ENCODE measurements around the gene PDZRN3.
"Not testable (repeated sequence)": the region's sequence is repeated elsewhere in the genome, so short reads cannot be mapped to it uniquely, and the experiment has no call there.

PDZRN3 gene

DNA sequence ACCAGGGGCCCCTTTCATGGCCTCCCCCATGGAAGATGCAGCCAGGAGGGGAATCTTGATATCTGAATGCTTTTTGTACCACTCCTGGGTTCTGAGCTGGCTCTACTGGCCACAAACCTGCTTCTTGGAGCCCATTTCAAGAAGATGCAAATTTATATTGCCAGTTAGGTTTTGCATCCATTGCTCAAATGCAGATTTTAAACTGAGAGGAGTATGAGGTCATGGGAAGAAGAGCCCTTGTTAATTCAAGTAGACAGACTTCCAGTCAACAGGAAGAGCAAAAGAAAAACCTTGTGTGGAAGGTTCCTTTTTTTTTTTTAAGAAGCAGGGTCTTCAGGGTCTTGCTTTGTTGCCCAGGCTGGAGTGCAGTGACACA lies 133.5 kb downstream of the PDZRN3 start:
- no peak for DNase-seq (ENCODE audit: low read depth)

GRCh38 chr3:73490453-73491286 lies 134.1 kb downstream of the PDZRN3 start:
- no peak for DNase-seq (ENCODE audit: low read depth)

- no peak for DNase-seq (ENCODE audit: low read depth)
Observed at GRCh38 chr3:73485877-73486330, 138.8 kb downstream of the PDZRN3 start.

- DNase-seq (ENCODE audit: low read depth): no peak
Observed at GRCh38 chr3:73484656-73485248, 140.0 kb downstream of the PDZRN3 start.

- DNase-seq (ENCODE audit: low read depth): no peak
Observed at GRCh38 chr3:73481888-73482287, 142.9 kb downstream of the PDZRN3 start.

- no peak for DNase-seq (ENCODE audit: low read depth)
Observed at GRCh38 chr3:73480187-73480672, 144.5 kb downstream of the PDZRN3 start.

GRCh38 chr3:73479325-73479724 lies 145.4 kb downstream of the PDZRN3 start:
- no peak for DNase-seq (ENCODE audit: low read depth)

GRCh38 chr3:73478858-73479257 lies 145.9 kb downstream of the PDZRN3 start:
- no peak for DNase-seq (ENCODE audit: low read depth)

GRCh38 chr3:73475717-73476116 lies 149.0 kb downstream of the PDZRN3 start:
- no peak for DNase-seq (ENCODE audit: low read depth)

DNA sequence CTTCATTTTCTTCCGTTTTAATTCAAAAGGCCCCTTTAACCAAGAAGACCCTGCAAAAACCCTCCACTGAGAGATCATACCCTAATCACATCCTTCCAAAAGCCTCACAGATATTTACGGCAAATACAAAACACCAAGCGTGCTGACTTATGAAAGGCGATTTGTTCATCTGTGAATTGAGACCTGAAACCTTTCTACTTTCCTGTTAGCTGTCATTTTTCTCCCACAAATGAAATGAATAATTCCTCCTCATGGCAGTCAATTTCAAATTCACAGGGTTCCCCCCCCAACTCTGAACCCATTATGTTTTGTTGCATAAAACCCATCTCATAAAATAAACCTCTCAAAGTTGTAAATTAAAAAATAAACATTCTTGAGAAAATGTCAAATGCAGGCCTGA lies 149.6 kb downstream of the PDZRN3 start:
- DNase-seq (ENCODE audit: low read depth): no peak

DNA sequence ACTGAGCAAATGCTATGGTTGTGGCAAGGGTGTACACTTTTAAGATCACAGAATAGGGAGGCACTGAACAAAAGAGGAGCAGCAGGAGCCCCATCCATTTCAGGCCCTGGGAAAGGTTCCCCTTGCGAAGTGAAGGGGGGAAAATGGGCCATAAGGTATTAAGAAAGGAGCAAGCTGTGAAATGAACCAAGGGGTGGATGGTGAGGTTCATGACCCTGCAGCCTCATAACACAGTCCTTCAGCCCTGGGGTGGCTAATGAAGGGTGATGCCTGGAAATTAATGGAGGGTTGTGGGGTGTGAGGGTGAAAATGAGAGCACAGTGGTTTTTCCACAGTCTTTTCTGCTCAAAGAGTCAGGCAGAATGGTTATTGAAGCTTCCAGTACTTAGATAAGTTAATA lies 150.1 kb downstream of the PDZRN3 start:
- DNase-seq (ENCODE audit: low read depth): no peak

DNA sequence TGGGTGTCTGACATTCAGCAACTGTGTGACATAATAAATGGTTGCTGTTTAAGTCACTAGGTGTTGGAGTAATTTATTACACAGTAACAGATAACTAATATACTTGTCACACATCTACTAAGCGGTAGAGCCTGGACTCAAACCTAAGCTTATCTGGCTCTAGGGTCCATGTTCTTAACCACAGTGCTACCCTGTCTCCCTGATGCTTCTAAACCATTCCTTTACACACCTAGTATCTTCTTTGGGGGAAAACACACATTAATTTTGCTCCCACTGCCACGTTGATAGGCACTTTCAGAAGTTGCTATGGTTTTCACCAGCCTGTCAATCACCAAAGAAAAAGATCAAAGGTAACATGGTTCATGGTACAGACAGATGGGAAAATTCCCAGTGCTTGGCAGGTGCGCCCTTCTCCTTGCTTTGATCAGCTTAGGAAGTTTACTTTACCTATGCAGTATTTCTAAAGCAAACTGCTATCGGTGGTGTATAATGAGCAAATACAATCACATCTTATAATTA lies 150.8 kb downstream of the PDZRN3 start:
- no peak for DNase-seq (ENCODE audit: low read depth)

- DNase-seq (ENCODE audit: low read depth): no peak
Observed at GRCh38 chr3:73473181-73473897, 151.4 kb downstream of the PDZRN3 start.

GRCh38 chr3:73471986-73472787 lies 152.6 kb downstream of the PDZRN3 start:
- no peak for DNase-seq (ENCODE audit: low read depth)

DNA sequence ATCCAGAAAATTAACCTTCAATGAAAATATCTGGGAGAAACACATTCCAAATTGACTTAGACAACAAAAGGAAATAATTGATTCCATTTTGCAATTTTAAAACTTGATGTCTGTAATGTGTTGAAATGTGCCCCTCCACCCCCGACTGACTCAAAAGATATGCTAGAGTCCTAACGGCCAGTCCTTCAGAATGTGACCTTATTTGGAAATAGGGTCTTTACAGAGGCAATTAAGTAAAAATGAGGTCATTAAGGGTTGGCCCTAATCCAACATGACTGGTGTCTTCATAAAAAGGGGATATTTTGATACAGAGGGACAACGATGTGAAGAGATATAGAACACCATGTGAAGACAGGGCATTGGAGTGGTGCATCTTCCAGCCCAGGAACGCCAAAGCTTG lies 153.9 kb downstream of the PDZRN3 start:
- no peak for DNase-seq (ENCODE audit: low read depth)

- no peak for DNase-seq (ENCODE audit: low read depth)
Observed at GRCh38 chr3:73469331-73469730, 155.4 kb downstream of the PDZRN3 start.

- DNase-seq (ENCODE audit: low read depth): no peak
Observed at GRCh38 chr3:73467211-73467610, 157.5 kb downstream of the PDZRN3 start.

- no peak for DNase-seq (ENCODE audit: low read depth)
Observed at GRCh38 chr3:73465926-73466325, 158.8 kb downstream of the PDZRN3 start.

- not testable (repeated sequence) for DNase-seq (ENCODE audit: low read depth)
Observed at GRCh38 chr3:73464126-73464525, 160.6 kb downstream of the PDZRN3 start.

DNA sequence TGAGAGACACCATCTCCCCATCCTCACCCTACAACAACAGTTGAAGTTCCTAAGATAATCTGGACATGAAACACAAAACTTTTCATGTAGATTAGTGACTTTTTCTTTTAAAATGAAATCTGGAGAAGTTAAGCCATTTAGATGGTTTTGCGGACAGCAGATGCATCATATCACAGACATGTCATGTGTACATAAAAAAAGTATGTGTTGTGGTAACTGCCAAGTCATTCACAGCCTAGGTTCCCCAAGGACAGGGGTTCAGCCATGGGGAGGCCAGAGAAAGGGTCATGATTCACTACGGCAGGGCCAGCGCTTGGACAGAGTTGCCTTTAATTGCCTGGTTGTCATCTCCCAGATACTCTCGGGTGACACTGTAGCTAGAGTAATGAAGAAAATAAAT lies 163.2 kb downstream of the PDZRN3 start:
- DNase-seq (ENCODE audit: low read depth): no peak

DNA sequence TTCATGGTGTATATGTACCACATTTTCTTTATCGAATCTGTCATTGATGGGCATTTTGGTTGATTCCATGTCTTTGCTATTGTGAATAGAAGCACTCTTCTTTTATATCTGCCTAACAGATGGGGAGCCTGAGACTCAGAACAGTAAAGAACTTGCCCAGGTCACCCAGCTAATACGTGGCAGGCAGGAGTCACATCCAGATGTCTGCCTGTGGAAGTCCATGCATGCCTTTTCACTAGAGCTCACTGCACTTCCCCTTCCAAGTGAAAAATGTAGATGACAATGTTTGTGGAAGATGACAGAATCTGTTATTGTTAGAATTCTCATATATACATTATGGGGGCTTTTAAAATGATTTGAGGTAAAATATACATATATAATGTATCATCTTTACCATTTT lies 165.0 kb downstream of the PDZRN3 start:
- no peak for DNase-seq (ENCODE audit: low read depth)

DNA sequence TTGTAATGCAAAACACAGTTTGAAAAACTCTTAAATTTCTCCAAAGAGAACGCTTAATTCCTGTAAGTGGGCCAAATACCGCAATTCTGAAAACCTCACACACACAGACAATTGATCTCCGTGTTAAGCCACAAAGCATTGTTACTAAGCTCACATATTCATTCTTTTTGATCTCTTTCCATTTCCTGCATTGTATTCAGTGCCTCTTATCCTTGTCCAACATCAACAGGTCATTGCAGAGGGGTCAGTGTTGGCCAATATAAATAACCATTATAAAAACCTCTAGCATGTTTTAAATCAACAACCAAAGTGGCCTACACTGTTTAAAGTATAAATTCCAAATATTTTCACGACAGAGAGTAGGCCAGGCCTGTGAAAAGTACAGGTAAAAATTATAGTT lies 171.1 kb downstream of the PDZRN3 start:
- DNase-seq (ENCODE audit: low read depth): no peak

Data from activated T-cell treated with anti-CD3 and anti-CD28 coated beads for 24 hours (primary cell).